Lung (tissue), 12 donors: ENCODE measurements around the gene JSRP1. TPM values are rescaled to one million over a fixed set of nuclear protein-coding genes. Genes with fewer than 3 reads are reported as not detected.
A peak's percentile ranks its signal among the peaks of the same experiment; 100 is the strongest.

Source experiments
- ATAC-seq: fragments of 200-7000 bp; cut with Tn5 transposase; one replicate; pipeline ENCODE4 v1.9.1; 2020; ENCODE audit warnings: moderate number of reproducible peaks; ENCODE audit not compliant: insufficient read depth, low FRiP score
- DNase-seq, 3 donors: peaks; one replicate each; pipeline ENCODE4 v3.0.0-alpha.2; 2013 to 2017
- H3K27ac ChIP-seq, 2 donors: one replicate each; pipeline ENCODE4 v1.5.1; 2013; ENCODE audit warnings: mild to moderate bottlenecking in 2 of 2, moderate library complexity in 2 of 2, control low read depth in 1 of 2, inconsistent platforms in 1 of 2, low read depth in 1 of 2, low read length in 1 of 2
- H3K27me3 ChIP-seq, 3 donors: one replicate each; pipeline ENCODE4 v1.5.1; 2013; ENCODE audit warnings: low read length in 2 of 3; ENCODE audit not compliant: control insufficient read depth in 3 of 3, insufficient read depth in 3 of 3
- H3K36me3 ChIP-seq, 4 donors: one replicate each; pipeline ENCODE4 v1.5.1; 2013; ENCODE audit warnings: low read length in 4 of 4, mild to moderate bottlenecking in 1 of 4, moderate library complexity in 1 of 4; ENCODE audit not compliant: control insufficient read depth in 4 of 4, insufficient read depth in 4 of 4
- H3K4me1 ChIP-seq, 5 donors: one replicate each; pipeline ENCODE4 v1.5.1; 2013; ENCODE audit warnings: low read length in 5 of 5, mild to moderate bottlenecking in 2 of 5, moderate library complexity in 1 of 5; ENCODE audit not compliant: control insufficient read depth in 5 of 5, insufficient read depth in 5 of 5
- H3K4me3 ChIP-seq: one replicate; pipeline ENCODE4 v1.5.1; 2013; ENCODE audit warnings: mild to moderate bottlenecking, control low read depth, moderate library complexity
- H3K9ac ChIP-seq, 2 donors: one replicate each; pipeline ENCODE4 v1.5.1; 2013; ENCODE audit warnings: low read length in 2 of 2, control low read depth in 1 of 2; ENCODE audit not compliant: insufficient read depth in 1 of 2
- H3K9me3 ChIP-seq, 4 donors: one replicate each; pipeline ENCODE4 v1.5.1; 2013; ENCODE audit warnings: low read length in 3 of 4, mild to moderate bottlenecking in 1 of 4, moderate library complexity in 1 of 4; ENCODE audit not compliant: control insufficient read depth in 4 of 4, insufficient read depth in 3 of 4
- CTCF ChIP-seq: IDR thresholded peaks from 2 replicates; pipeline ENCODE4 v1.5.1; 2012; ENCODE audit warnings: mild to moderate bottlenecking; ENCODE audit errors: control extremely low read depth, extremely low read depth
- WGBS, 2 donors: extraction: QIAGEN DNeasy Blood & Tissue Kit; methylation state at CpG; one replicate each; pipeline ENCODE4 v1.1.7; 2013; 5-methylcytosine and 5-hydroxymethylcytosine counted together
- polyA plus RNA-seq, 2 donors: library from polyadenylated mRNA; stranded (reverse); fragments of 200-250 nt; gene quantifications; one replicate each; pipeline ENCODE4 v1.2.1, GENCODE V29; 2013
- total RNA-seq, 2 donors: library from RNA; depleted of rRNA in 1 of 2; stranded (reverse); fragments of >200 nt in 1 of 2; gene quantifications; one replicate each; pipeline ENCODE4 v1.2.1, GENCODE V29; 2014 to 2021
- donor health status: control.
- donor health status: control.
- donor health status: Bipolar disorder and iron deficiency.
- donor health status: healthy.
- donor health status: DM: yes; HTN: yes; CAD: no.

JSRP1 gene
- total and polyA plus RNA-seq, 4 donors, result 0.61 to 2.3 (median 0.88) TPM

- Histone ChIP-seq H3K36me3 (peaks cover 12 to 63% (median 20%) of the 10 kb centered on the region in 4 donors), H3K4me1 (peaks cover 0 to 14% (median 11%) of the 10 kb centered on the region in 5 donors), H3K9me3 (peaks cover 0 to 2% (median 0%) of the 10 kb centered on the region in 4 donors), H3K4me3 (no peak overlapping the region), H3K9ac (no peak overlapping the region), H3K27ac (peak overlapping the region in 1 of 2 donors; percentile 23), H3K27me3 (no peaks in the 10 kb centered on the region)
- WGBS, 2 donors, result 83 to 92% methylated on average over 17 of the region's 17 CpGs
- TF ChIP-seq CTCF, result no peak
- no peak for DNase-seq
- no peak for ATAC-seq
These were observed 46.8 kb downstream of the JSRP1 start for GRCh38 chr19:2209408-2209807.

- 70 to 71% methylated on average over 10 of the region's 10 CpGs for WGBS, 2 donors
- H3K4me1 ChIP-seq, result peaks cover 0 to 13% (median 7%) of the 10 kb centered on the region in 5 donors
- H3K36me3 ChIP-seq, result peaks cover 15 to 59% (median 18%) of the 10 kb centered on the region in 4 donors
- DNase-seq, result peak in 1 of 3 donors; percentile 27
- TF ChIP-seq CTCF, result no peak
- no peak for ATAC-seq
- no peaks in the 10 kb centered on the region for H3K27me3 ChIP-seq
- H3K9ac ChIP-seq, result no peak overlapping the region
- H3K9me3 ChIP-seq, result peaks cover 0 to 2% (median 0%) of the 10 kb centered on the region in 4 donors
- peak overlapping the region in 1 of 2 donors; percentile 23 for H3K27ac ChIP-seq
- H3K4me3 ChIP-seq, result no peak overlapping the region
These were observed 47.2 kb downstream of the JSRP1 start for GRCh38 chr19:2208975-2209374.

GRCh38 chr19:2207991-2208860, 48.0 kb downstream of the JSRP1 start:
- Histone ChIP-seq H3K36me3 (peaks cover 11 to 57% (median 17%) of the 10 kb centered on the region in 4 donors), H3K27ac (peak overlapping the region in 1 of 2 donors; percentile 7), H3K4me3 (no peak overlapping the region), H3K9ac (no peak overlapping the region), H3K27me3 (no peaks in the 10 kb centered on the region), H3K4me1 (peaks cover 0 to 7% (median under 1%) of the 10 kb centered on the region in 5 donors), H3K9me3 (peaks cover 0 to 2% (median 0%) of the 10 kb centered on the region in 4 donors)
- WGBS, 2 donors, result 72 to 82% methylated on average over 31 to 36 of the region's 36 CpGs
- no peak for ATAC-seq
- no peak for TF ChIP-seq CTCF
- peak; percentile 26 to 48 (median 27) for DNase-seq
